Measurements from ENCODE around the gene CCND3.

Gene CCND3

GRCh38 chr6:41921712-41921998 lies 20.0 kb downstream of the CCND3 start:
- peak; percentile 45 for DNase-seq (ENCODE audit: low read depth)

DNA sequence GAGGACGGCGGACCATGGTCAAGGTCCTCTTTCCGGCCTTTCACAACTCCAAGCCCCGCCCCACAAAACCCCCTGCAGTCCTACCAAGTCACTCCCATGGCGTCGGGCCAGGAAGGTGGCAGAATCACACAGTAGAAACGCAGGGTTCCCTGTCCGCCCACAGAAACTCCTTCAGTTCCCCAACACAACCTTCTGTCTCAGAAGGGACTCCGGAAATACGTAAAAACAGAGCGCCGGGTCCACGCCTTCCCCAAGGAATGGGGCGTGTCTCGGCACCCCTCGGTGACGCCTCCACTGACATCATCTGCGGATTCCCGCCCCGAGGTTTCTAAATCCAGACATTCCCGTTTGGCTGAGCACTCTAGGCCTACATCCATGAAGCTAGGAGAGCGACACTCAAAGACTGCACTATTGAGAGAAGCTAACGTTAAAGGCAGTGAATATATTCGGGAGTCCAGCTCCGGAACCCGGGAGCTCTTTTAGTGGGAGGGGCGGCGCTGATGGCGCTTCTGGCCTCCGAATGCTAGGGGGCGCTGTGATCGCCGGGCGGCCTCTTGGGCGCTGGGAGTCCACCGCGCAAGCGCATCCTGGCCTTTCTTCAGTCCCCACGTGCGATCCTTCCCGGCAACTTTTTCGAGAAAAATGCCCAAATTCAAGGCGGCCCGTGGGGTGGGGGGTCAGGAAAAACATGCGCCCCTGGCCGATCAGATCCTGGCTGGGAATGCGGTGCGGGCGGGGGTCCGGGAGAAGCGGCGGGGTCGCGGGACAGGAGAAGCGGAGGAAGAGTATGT lies 20.5 kb downstream of the CCND3 start, which contains the start of the genes BYSL and MED20:
Gene BYSL, plus strand, starts transcription at position 579 of the 791 bp plus-strand sequence. Its CDS starts 64 bp downstream, at position 643.
Gene MED20, minus strand, starts transcription at position 219 of the 791 bp plus-strand sequence. Its CDS starts 121 bp downstream, at position 98.
- DNase-seq (ENCODE audit: low read depth), result peak; percentile 98

DNA sequence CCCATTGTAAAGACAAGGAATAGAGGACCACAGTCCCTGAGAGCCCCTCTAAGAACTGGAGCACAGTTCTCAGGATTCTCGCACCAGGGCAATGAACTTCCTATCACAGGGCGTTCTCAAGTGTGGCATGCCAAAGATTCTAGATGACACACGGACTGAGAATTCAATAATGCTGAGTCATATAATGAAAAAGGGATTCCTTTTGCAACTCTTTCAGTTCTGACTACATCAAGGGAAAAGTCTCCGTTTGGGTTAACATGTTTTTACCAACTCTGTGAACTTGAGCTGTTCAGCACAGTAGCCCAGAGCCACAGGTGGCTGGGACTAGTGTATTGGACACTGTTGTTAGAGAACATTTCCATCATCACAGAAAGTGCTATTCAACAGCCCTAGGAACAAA lies 24.1 kb downstream of the CCND3 start:
- peak; percentile 98 for DNase-seq (ENCODE audit: low read depth)

DNA sequence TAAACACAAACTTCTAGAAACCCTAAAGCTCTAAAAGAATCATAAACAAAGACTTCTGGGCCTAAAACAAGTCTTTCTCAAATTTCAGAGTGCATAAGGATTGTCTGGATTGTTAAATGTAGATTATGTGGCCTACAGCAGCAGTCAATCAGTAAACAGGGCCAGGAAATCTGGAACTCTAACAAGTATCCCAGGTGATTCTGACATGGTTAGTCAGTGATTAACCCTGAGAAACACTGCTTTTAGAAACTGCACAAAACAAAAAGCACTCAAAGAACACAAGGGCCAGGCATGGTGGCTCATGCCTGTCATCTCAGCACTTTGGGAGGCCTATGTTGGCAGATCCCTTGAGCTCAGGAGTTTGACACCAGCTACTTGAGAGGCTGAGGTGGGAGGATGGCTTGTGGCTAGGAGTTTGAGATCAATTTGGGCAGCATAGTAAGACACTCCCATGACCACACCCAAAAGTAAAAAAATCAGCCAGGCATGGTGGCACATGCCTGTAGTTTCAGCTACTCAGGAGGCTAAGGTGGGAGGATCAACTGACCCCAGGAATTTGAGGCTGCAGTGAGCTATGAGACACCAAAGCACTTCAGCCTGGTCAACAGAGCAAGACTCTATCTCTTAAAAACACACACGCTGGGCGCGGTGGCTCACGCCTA lies 26.6 kb downstream of the CCND3 start:
- no peak for DNase-seq (ENCODE audit: low read depth)

- DNase-seq (ENCODE audit: low read depth), result no peak
Observed at GRCh38 chr6:41914343-41914742, 27.3 kb downstream of the CCND3 start.

DNA sequence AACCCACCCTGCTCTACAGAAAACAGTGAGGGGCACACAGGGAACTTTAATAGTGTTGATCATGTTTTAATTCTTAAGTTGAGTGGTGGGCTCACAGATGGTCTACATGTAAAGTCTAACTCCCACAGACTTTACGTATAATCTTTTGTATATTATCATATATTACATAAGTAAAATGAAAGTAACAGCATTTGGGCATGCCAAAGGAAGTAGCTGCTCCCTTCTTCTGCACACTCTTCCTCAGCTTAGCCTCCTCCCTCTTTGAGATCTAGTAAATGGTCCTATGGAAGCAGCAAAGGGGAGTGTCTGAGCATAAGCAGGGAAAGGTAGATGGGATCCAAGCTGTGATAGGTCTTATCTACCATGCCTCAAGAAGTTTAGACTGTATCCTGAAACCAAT lies 31.9 kb downstream of the CCND3 start:
- no peak for DNase-seq (ENCODE audit: low read depth)

GRCh38 chr6:41901882-41902519 lies 39.6 kb downstream of the CCND3 start:
- DNase-seq (ENCODE audit: low read depth), result peak; percentile 35

DNA sequence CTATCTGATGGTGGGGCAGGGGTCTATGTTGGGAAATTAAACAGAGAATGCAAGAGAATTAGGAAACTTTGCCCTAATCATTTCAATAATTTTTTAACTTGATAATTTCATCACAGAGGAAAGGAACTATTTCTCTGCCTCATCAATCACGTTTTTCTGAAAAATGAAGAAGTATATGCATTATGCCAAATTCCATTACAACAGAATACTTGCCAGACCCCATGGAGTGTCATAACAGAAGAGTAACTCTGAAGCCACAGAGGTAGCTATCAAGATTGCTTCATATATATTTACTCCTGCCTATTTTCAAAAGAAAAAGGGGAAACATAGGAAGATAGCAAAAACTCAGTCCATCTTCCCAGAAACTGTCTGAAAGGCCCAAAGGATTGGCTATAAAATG lies 40.7 kb downstream of the CCND3 start:
- DNase-seq (ENCODE audit: low read depth), result no peak

GRCh38 chr6:41896281-41896680 lies 45.3 kb downstream of the CCND3 start:
- DNase-seq (ENCODE audit: low read depth), result no peak

DNA sequence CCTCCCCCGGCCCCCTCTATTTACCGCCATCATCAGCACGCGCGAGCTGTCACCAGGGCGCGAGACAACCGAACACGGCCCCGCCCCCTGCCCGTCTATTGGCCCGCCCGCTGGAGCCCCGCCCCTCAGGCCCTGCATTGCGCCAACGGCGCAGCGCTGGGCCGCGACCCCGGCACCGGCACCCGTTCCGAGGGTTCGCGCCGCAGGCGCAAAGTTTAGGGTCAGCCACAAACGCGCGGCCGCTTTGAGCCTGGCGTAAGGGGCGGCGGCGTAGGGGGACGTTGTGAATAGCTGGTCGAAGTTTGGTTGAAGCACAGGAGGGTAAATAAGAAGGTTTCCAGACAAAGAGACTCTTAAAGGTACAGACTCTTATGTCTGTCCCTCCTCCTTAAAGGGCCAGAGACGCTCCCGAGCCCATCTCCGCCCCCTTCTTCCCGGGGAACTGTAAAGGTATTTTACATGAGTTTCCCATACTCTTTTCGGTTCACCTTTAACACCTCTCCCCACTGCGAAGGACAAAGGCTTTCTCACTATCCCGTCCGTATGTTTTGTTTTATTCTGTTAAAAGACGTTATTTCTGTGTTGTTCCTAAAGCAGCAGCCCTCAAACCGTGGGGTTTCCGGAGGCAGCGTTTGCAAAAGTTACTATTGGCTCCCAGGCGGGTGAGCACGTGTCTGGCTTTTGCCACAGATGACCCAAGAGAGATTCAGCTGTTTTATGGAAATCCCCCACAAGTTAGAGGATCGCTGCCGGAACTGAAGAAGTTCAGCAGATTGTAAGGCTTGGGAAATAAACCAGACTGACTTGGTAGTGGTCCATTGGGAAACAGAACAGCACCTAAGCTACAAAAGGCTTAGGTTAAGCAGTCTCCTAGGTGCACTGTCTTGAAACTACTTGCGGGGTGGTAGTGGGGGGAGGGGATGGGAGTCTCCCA lies 46.0 kb downstream of the CCND3 start, which contains the start of gene USP49:
Gene USP49, minus strand, starts transcription at position 76 of the 934 bp plus-strand sequence. CDS start 88,392 bp downstream, outside the sequence.
- DNase-seq (ENCODE audit: low read depth), result peak; percentile 89

DNA sequence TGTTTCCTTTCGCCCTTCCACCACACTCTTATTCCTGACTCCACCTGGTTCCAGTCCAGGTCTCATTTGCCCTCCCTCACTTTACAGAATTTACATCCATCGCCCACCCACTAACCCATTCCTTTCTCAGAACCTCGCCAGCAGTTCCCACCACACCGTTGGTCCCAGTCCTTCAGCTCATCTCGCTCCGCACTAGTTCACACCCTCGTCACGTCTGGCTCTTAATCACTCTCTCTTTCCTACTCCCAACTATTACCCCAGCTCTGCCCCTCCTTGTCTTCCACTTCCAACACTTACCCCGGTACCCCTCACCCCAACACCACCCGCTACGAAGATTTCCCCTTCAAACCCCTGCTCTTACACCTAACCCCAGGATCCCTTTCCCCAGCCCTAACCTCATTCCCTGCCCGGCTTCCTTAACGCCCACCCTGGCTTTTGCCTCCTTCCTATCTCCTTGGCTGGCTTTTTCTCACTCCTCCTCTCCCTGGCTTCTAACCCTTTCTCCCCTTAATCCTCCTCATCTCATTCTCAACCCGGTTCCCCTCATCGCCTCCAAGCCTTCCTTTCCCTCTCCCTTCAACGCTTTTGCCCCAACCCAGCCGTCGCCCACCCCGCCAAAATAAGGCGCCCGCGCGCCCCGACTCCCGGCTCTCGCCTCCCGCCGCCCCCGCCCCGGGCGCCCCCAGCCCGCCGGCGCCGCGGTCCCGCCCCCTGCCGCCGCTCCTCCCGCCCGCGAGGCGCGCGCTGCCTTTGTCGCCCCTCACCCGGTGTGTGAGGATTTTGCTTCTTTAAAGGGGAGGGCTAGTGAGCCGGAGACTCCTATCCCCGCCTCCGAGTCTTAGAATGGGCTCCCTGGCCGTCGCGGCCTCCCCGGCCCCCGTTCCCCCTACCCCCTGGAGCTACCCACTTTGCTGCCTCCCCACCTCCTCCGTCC lies 47.0 kb downstream of the CCND3 start:
- peak; percentile 40 for DNase-seq (ENCODE audit: low read depth)

DNA sequence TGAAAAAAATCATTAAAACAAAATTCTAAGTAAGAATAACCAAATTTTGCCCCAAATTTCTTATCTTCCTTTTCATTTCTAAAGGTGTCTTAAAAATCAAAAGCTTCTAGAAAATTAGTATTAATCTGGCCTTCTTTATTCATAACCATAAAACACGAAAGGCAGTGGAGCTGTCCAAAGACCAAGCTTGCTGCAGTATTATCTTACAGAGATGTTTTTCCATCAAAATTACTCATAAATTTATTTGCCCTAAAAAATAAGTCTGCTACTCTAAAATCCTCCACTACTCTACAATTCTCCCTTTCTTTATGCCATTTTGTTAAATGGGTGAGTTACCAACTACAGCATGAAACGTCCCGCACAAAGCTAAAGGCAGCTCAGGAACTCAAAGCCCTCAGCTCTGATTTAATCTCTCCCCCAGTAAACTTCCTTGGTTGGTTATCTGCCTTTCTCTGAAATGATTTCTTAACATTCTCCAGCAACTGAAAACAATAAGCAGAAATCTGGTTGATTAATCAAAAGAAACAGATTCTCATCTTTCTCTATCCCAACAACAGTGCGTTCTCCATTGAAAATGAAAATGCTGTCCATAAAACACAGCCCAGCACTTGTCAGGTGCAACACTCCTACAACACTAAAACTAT lies 48.6 kb downstream of the CCND3 start:
- DNase-seq (ENCODE audit: low read depth), result no peak

DNA sequence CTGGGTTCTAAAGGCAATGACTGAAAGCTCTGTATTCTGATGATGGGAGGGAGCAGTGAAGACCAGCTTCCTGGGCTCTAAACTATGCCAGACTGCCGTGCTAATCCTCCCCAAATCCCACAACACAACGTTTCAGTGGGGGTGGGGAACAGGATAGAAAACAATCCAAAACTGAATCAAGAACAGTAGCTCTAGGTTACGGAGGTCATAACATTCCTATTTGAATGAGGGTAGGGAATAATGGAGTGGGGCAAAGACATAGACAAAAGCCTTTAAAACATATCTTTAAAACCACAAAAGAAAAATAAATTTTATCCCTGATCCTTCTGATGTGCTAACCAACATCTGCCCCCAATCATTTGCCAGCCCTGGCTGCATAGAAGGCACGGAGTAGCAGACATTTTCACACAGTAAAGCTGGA lies 54.3 kb downstream of the CCND3 start:
- no peak for DNase-seq (ENCODE audit: low read depth)

DNA sequence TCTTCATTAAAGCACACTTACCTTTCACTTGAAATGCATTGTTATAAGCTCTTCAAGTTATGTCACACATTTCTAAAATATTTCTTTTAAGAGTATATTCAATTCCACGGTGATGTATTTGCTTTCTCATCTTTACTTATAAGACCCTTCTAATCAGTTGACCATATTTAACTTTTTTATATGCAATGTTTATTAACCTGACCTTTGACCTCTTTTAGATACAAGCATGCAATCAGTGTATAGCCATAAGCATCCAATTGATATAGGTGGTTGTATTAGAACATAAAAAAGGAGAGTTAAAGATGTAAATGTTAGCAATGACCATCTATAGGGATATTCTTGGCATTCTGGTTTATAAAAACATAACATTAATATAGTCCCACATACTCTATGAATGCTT lies 55.7 kb downstream of the CCND3 start:
- DNase-seq (ENCODE audit: low read depth), result no peak

GRCh38 chr6:41884957-41885356 lies 56.7 kb downstream of the CCND3 start:
- DNase-seq (ENCODE audit: low read depth), result no peak
